ENCODE results near the gene RIPOR3.
"Not testable (repeated sequence)": the region's sequence is repeated elsewhere in the genome, so short reads cannot be mapped to it uniquely, and the experiment has no call there.

RIPOR3 gene

DNA sequence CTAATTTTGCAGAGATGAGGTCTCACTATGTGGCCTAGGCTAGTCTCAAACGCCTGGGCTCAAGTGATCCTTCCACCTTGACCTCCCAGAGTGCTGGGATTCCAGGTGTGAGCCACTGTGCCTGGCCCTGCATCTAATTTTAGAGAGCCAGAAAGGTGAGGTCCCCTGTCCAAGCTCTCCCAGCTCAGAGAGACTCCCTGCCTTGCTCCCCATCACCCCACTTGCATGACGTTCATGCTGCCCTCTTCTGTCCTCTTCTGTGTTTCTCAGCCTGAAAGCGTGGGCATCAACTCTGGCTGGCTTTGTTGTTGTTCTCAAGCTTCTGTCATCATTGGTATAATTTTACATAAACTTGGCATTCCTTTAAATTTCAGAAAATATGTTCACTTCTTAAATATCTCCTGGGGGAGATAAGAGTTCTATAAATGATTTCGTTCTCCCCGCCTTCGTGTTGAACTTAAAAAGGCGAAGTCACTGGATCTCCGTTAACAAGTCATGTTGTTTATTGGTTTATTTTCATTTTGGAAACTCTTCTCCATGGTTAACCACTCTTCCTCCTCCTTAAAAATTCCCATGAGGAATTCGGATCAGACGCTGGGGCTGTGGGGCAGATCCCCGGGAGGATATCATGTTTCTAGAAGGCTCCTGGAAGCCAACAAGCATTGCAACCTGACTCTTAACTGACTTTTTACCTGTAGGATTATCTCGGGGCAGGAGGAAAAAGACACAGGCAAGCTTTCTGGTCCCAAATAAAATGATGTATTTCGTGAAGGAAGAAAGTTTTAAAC is 26.8 kb upstream of the RIPOR3 start:
- DNase-seq (ENCODE audit: low spot score in 2 of 2) (no peak), ATAC-seq (replicated peaks; ENCODE audit: extremely low read depth, poor library complexity, severe bottlenecking) (no peak)
- no peaks in the 10 kb centered on the region for H3K4me1 Mint-ChIP-seq
- H3K4me3 Mint-ChIP-seq = no peak overlapping the region
- no peaks in the 10 kb centered on the region for H3K9me3 Mint-ChIP-seq
- peaks cover 26% of the 10 kb centered on the region for H3K27me3 Mint-ChIP-seq
- H3K27ac Mint-ChIP-seq (ENCODE audit: low read depth) = no peak overlapping the region
- H3K36me3 Mint-ChIP-seq (ENCODE audit: insufficient read depth) = peaks cover 1% of the 10 kb centered on the region

DNA sequence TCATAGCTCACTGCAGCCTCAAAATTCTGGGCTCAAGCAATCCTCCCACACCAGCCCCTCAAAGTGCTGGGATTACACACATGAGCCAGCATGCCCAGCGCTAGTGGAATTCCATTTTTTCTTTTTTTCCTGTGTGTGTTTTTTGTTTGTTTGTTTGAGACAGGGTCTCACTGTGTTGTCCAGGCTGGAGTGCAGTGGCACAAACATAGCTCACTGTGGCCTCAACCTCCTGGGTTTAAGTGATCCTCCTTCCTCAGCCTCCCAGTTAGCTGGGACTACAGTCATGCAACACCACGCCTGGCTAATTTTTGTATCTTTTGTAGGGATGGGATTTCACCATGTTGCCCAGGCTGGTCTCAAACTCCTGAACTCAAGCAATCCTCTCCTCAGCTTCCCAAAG is 26.0 kb upstream of the RIPOR3 start:
- no peak overlapping the region for H3K27ac Mint-ChIP-seq (ENCODE audit: low read depth)
- DNase-seq (ENCODE audit: low spot score in 2 of 2) (no peak), ATAC-seq (replicated peaks; ENCODE audit: extremely low read depth, poor library complexity, severe bottlenecking) (no peak)
- peaks cover 1% of the 10 kb centered on the region for H3K36me3 Mint-ChIP-seq (ENCODE audit: insufficient read depth)
- no peak overlapping the region for H3K4me3 Mint-ChIP-seq
- H3K4me1 Mint-ChIP-seq = no peaks in the 10 kb centered on the region
- H3K27me3 Mint-ChIP-seq = peaks cover 34% of the 10 kb centered on the region
- no peaks in the 10 kb centered on the region for H3K9me3 Mint-ChIP-seq

DNA sequence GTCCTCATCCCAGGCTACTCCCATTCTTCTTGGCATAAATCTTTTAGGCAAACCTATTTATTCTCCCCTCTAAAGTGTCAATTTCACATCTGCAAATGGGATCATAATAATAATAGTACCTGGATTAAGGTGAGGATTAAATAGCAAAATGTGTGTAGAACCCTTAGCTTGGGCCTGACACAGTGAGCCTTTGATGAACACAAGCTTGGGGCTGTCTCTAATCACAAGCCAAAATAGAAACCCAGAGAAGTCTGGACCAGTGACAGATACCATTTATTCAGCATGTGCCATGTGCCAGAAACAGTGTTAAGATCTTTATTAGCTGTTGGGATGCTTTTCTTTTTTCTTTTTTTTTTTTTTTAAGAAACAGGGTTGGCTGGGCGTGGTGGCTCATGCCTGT is 25.2 kb upstream of the RIPOR3 start:
- no peak for ATAC-seq (replicated peaks; ENCODE audit: extremely low read depth, poor library complexity, severe bottlenecking)
- Mint-ChIP-seq H3K27me3 (peaks cover 42% of the 10 kb centered on the region), H3K27ac (ENCODE audit: low read depth) (no peak overlapping the region), H3K4me1 (no peaks in the 10 kb centered on the region), H3K4me3 (no peak overlapping the region), H3K36me3 (ENCODE audit: insufficient read depth) (peaks cover 1% of the 10 kb centered on the region), H3K9me3 (no peaks in the 10 kb centered on the region)
- DNase-seq (ENCODE audit: low spot score in 2 of 2) = no peak

DNA sequence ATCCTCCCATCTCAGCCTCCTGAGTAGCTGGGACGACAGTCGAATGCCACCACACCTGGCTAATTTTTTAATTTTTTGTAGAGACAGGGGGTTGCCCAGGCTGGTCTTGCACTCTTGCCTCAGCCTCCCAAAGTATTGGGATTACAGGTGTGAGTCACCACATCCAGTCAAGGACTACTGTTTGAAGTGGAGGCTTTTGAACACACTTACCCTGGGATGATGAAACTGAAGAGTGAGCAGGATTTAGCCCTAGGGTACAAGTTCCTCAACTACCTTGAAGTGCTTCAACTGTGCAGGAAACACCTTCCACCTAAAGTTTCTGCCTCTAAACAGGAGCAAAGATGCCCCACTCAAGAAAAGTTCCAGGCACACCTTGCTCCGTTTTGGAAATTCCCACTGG is 24.4 kb upstream of the RIPOR3 start:
- peaks cover 50% of the 10 kb centered on the region for H3K27me3 Mint-ChIP-seq
- H3K4me1 Mint-ChIP-seq = no peaks in the 10 kb centered on the region
- H3K27ac Mint-ChIP-seq (ENCODE audit: low read depth) = no peak overlapping the region
- DNase-seq (ENCODE audit: low spot score in 2 of 2) (no peak), ATAC-seq (replicated peaks; ENCODE audit: extremely low read depth, poor library complexity, severe bottlenecking) (no peak)
- no peak overlapping the region for H3K4me3 Mint-ChIP-seq
- H3K36me3 Mint-ChIP-seq (ENCODE audit: insufficient read depth) = peaks cover 1% of the 10 kb centered on the region
- H3K9me3 Mint-ChIP-seq = no peaks in the 10 kb centered on the region

- H3K4me3 Mint-ChIP-seq; DNase-seq (ENCODE audit: low spot score in 2 of 2); H3K9me3 Mint-ChIP-seq; H3K36me3 Mint-ChIP-seq (ENCODE audit: insufficient read depth); H3K4me1 Mint-ChIP-seq; ATAC-seq (replicated peaks; ENCODE audit: extremely low read depth, poor library complexity, severe bottlenecking); H3K27ac Mint-ChIP-seq (ENCODE audit: low read depth): not testable (repeated sequence)
- peaks cover 54% of the 10 kb centered on the region for H3K27me3 Mint-ChIP-seq
These were observed 23.1 kb upstream of the RIPOR3 start for GRCh38 chr20:50714426-50714825.

DNA sequence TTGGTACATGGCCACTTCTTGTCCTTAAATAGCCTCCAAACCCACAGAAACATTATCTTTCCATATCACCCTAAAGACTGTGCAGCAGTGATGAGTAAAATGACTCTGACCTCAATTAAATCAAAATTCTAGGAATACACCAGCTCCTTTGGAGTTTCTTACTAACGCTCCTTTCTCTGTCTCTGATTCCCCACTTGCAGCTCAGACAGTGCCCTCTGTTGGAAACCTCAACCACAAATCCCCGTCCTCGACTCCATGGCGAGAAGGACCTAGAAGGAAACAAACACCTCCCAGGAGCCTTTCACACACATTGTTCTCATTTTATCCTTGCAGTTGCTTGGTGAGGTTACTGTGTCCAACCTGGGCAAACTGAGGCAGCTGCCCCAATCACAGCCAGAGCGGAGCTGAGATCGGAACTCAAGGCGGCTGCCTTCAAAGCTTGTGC is 22.3 kb upstream of the RIPOR3 start:
- Mint-ChIP-seq H3K27me3 (peaks cover 54% of the 10 kb centered on the region), H3K36me3 (ENCODE audit: insufficient read depth) (no peaks in the 10 kb centered on the region), H3K4me3 (no peak overlapping the region), H3K4me1 (no peaks in the 10 kb centered on the region), H3K9me3 (no peaks in the 10 kb centered on the region), H3K27ac (ENCODE audit: low read depth) (no peak overlapping the region)
- ATAC-seq (replicated peaks; ENCODE audit: extremely low read depth, poor library complexity, severe bottlenecking) (no peak), DNase-seq (ENCODE audit: low spot score in 2 of 2) (no peak)

DNA sequence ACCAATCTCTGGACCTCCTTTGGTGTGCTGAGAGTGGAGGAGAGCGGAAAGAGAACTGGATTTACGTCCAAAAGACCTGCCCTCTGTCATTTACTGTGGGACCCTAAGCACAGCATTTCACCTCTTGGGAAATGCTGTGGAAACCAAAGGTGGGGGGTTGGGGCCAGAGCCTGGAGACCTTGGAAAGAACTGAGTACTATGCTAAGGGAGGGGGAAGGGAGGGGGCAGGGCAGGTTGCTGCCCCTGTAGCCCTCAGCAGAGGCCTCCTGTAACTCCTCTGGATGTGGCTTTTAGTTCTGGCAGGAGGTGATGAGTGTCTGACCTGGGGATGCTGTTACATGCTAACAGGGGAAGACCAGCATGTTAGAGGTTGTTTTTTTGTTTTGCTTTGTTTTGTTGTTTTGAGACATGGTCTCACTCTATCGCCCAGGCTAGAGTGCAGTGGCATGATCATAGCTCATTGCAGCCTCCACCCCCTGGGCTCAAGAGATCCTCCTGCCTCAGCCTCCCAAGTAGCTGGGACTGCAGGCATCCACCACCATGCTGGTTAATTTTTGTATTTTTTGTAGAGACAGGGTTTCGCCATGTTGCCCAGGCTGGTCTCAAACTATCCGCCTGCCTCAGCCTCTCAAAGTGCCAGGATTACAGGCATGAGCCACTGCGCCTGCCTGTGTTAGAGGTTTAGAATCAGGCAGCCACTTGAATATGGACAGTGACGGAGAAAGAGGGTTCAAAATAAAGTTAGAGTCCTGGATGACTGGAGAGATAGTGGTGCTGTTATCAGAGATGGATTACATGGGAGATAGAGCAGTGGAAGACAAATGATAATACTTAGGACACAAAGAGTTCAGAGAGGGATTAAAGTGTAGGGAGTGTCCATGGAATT is 21.7 kb upstream of the RIPOR3 start:
- Mint-ChIP-seq H3K4me3 (no peak overlapping the region), H3K4me1 (no peaks in the 10 kb centered on the region), H3K27ac (ENCODE audit: low read depth) (no peak overlapping the region), H3K27me3 (peaks cover 48% of the 10 kb centered on the region), H3K36me3 (ENCODE audit: insufficient read depth) (no peaks in the 10 kb centered on the region), H3K9me3 (no peaks in the 10 kb centered on the region)
- DNase-seq (ENCODE audit: low spot score in 2 of 2) = no peak
- no peak for ATAC-seq (replicated peaks; ENCODE audit: extremely low read depth, poor library complexity, severe bottlenecking)

- Mint-ChIP-seq H3K36me3 (ENCODE audit: insufficient read depth) (no peaks in the 10 kb centered on the region), H3K27me3 (peaks cover 54% of the 10 kb centered on the region), H3K4me3 (no peak overlapping the region), H3K4me1 (no peaks in the 10 kb centered on the region), H3K9me3 (no peaks in the 10 kb centered on the region), H3K27ac (ENCODE audit: low read depth) (no peak overlapping the region)
- ATAC-seq (replicated peaks; ENCODE audit: extremely low read depth, poor library complexity, severe bottlenecking) (no peak), DNase-seq (ENCODE audit: low spot score in 2 of 2) (no peak)
These were observed 19.9 kb upstream of the RIPOR3 start for GRCh38 chr20:50711113-50711825.

DNA sequence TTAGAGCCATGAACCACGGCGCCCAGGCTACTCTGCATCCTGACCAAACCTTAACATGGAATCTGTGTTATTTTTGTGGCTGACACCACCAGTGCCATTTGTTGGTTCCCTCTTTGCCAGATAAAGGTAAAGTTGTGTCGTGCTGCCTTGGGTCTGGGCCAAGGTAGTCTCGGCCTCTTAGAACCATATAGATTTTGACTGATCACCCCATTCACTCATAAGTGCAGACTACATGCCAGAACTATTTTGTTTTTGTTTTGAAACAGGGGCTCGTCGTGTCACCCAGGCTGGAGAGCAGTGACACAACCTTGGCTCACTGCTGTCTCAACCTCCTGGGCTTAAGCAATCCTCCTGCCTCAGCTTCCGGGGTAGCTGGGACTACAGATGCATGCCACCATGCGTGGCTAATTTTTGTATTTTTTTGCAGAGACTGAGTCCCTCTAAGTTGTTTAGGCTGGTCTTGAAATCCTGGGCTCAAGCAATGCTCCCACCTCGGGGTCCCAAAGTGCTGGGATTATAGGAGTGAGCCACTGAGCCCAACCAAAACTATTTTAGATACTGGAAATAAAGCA is 19.2 kb upstream of the RIPOR3 start:
- ATAC-seq (replicated peaks; ENCODE audit: extremely low read depth, poor library complexity, severe bottlenecking) (no peak), DNase-seq (ENCODE audit: low spot score in 2 of 2) (no peak)
- no peak overlapping the region for H3K4me3 Mint-ChIP-seq
- peaks cover 61% of the 10 kb centered on the region for H3K27me3 Mint-ChIP-seq
- H3K9me3 Mint-ChIP-seq = no peaks in the 10 kb centered on the region
- no peak overlapping the region for H3K27ac Mint-ChIP-seq (ENCODE audit: low read depth)
- H3K4me1 Mint-ChIP-seq = no peaks in the 10 kb centered on the region
- no peaks in the 10 kb centered on the region for H3K36me3 Mint-ChIP-seq (ENCODE audit: insufficient read depth)

DNA sequence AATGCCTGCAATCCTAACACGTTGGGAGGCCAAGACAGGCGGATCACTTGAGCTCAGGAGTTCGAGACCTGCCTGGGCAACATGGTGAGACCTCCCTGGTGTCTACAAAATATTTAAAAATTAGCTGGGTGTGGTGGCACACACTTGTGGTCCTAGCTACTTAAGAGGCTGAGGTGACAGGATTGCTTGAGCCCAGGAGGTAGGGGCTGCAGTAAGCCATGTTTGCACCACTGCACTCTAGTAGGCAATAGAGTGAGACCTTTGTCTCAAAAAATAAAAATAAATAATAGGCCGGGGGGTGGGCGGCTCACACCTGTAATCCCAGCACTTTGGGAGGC is 18.3 kb upstream of the RIPOR3 start:
- H3K9me3 Mint-ChIP-seq = no peaks in the 10 kb centered on the region
- DNase-seq (ENCODE audit: low spot score in 2 of 2) (no peak), ATAC-seq (replicated peaks; ENCODE audit: extremely low read depth, poor library complexity, severe bottlenecking) (no peak)
- H3K27me3 Mint-ChIP-seq = peaks cover 71% of the 10 kb centered on the region
- no peaks in the 10 kb centered on the region for H3K36me3 Mint-ChIP-seq (ENCODE audit: insufficient read depth)
- no peak overlapping the region for H3K27ac Mint-ChIP-seq (ENCODE audit: low read depth)
- H3K4me1 Mint-ChIP-seq = no peaks in the 10 kb centered on the region
- H3K4me3 Mint-ChIP-seq = no peak overlapping the region

DNA sequence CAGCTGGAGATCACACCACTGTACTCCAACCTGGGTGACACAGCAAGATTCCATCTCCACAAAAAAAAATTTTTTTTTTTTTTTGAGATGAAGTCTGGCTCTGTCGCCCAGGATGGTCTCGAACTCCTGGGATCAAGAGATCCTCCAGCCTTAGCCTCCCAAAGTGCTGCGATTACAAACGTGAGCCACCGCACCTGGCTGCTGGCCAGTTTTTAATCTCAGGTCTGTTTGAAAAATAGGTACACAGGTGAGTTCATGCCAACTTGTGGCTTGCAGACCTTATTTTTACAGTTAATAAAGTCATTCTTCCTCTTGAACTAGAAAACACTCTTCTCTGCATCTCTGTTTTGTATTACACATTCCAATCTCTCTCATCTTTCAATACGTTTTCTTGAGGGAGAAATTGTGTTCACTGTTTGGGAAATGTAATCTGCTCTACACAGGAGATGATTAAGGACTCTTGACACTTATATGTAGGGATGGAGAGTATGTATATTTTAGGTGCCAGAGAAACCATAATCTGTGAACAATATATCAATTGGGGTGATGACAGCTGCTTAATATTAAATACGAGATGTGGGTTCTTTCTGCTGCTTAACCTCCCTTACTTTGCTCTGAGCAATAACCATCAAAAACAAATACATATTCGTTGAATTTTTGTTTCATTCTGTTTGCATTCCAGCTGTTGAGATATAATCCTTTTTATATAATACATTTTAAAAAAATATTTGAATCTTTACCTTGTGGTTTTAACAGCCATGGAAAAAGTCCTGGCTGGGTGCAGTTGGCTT is 17.7 kb upstream of the RIPOR3 start:
- H3K4me3 Mint-ChIP-seq = no peak overlapping the region
- H3K4me1 Mint-ChIP-seq = no peaks in the 10 kb centered on the region
- no peaks in the 10 kb centered on the region for H3K36me3 Mint-ChIP-seq (ENCODE audit: insufficient read depth)
- peaks cover 70% of the 10 kb centered on the region for H3K27me3 Mint-ChIP-seq
- no peak overlapping the region for H3K27ac Mint-ChIP-seq (ENCODE audit: low read depth)
- ATAC-seq (replicated peaks; ENCODE audit: extremely low read depth, poor library complexity, severe bottlenecking) (no peak), DNase-seq (ENCODE audit: low spot score in 2 of 2) (no peak)
- H3K9me3 Mint-ChIP-seq = no peaks in the 10 kb centered on the region

- Mint-ChIP-seq H3K36me3 (ENCODE audit: insufficient read depth) (no peaks in the 10 kb centered on the region), H3K4me1 (no peaks in the 10 kb centered on the region), H3K9me3 (no peaks in the 10 kb centered on the region), H3K27me3 (peaks cover 54% of the 10 kb centered on the region), H3K27ac (ENCODE audit: low read depth) (no peak overlapping the region), H3K4me3 (no peak overlapping the region)
- no peak for DNase-seq (ENCODE audit: low spot score in 2 of 2)
- ATAC-seq (replicated peaks; ENCODE audit: extremely low read depth, poor library complexity, severe bottlenecking) = no peak
These were observed 13.6 kb upstream of the RIPOR3 start for GRCh38 chr20:50704971-50705370.

All from central memory CD8-positive, alpha-beta T cell (primary cell).